B cell (primary cell): Measurements from ENCODE around the gene PPP5C. TPM values are rescaled to one million over a fixed set of nuclear protein-coding genes. Genes with fewer than 3 reads are reported as not detected.

ENCODE experiments used
- ATAC-seq: fragments of 200-7000 bp; cut with Tn5 transposase; one replicate; pipeline ENCODE4 v1.10.0; 2021; ENCODE audit warnings: low read depth, mild to moderate bottlenecking, moderate number of reproducible peaks, moderate library complexity
- CTCF ChIA-PET: fragments of 350-600 bp; sonication (Branson Sonifier 250); formaldehyde crosslinking; loops from one replicate; lab custom pipeline; 2021; ENCODE audit warnings: antibody characterized with exemption, inconsistent platforms; lab: Charles Lee
- POLR2A ChIA-PET: fragments of 350-600 bp; sonication (Branson Sonifier 250); formaldehyde crosslinking; loops from one replicate; lab custom pipeline; 2021; ENCODE audit warnings: antibody characterized with exemption; lab: Charles Lee
- DNase-seq: peaks from one replicate; pipeline ENCODE4 v3.0.0; 2013
- H2AFZ ChIP-seq: 2 replicates; pipeline ENCODE4 v1.6.1; 2012; ENCODE audit warnings: mild to moderate bottlenecking, low read depth, low read length; ENCODE audit not compliant: insufficient read depth, poor library complexity, severe bottlenecking
- H3K27ac ChIP-seq, 2 donors: 1 replicate in 1 of 2; 2 replicates in 1 of 2; pipeline ENCODE4 v1.5.1; 2012 to 2013; ENCODE audit warnings: low read length in 2 of 2, mild to moderate bottlenecking in 2 of 2, moderate library complexity in 1 of 2
- H3K27me3 ChIP-seq, 4 experiments: fragments of 200-600 bp in 1 of 4; sonication (generic) in 1 of 4; replicated peaks in 1 of 4; 1 replicate in 2 of 4; 2 replicates in 2 of 4; pipeline versions ENCODE4 v1.6.1 to v1.7.0; 2013 to 2016; ENCODE audit warnings: low read length in 3 of 4, mild to moderate bottlenecking in 2 of 4, mixed read lengths in 1 of 4, moderate library complexity in 1 of 4; ENCODE audit not compliant: insufficient read depth in 4 of 4, control insufficient read depth in 3 of 4; ENCODE audit errors: control extremely low read depth in 1 of 4
- H3K36me3 ChIP-seq, 2 experiments: replicated peaks in 1 of 2; 1 replicate in 1 of 2; 2 replicates in 1 of 2; pipeline versions ENCODE4 v1.6.1 to v1.7.1; 2013; ENCODE audit warnings: low read length in 1 of 2; ENCODE audit not compliant: insufficient read depth in 2 of 2, control insufficient read depth in 1 of 2; ENCODE audit errors: control extremely low read depth in 1 of 2, extremely low read depth in 1 of 2
- H3K4me1 ChIP-seq, 2 donors: fragments of 200-600 bp in 1 of 2; sonication (generic) in 1 of 2; 1 replicate in 1 of 2; 2 replicates in 1 of 2; pipeline versions ENCODE4 v1.5.1 to v1.6.1; 2013 to 2017; ENCODE audit warnings: low read length in 2 of 2; ENCODE audit not compliant: control insufficient read depth in 2 of 2, insufficient read depth in 2 of 2
- H3K4me2 ChIP-seq: replicated peaks from 2 replicates; pipeline ENCODE3; 2012; ENCODE audit warnings: mild to moderate bottlenecking, low read depth, low read length; ENCODE audit not compliant: poor library complexity, severe bottlenecking
- H3K4me3 ChIP-seq, 5 experiments: fragments of 200-600 bp in 1 of 5; sonication (generic) in 1 of 5; 1 replicate in 3 of 5; 2 replicates in 2 of 5; pipeline versions ENCODE4 v1.5.1 to v1.7.0; 2011 to 2016; ENCODE audit warnings: low read length in 4 of 5, mild to moderate bottlenecking in 4 of 5, low read depth in 2 of 5, control low read depth in 1 of 5, moderate library complexity in 1 of 5; ENCODE audit not compliant: insufficient read depth in 1 of 5; ENCODE audit errors: control extremely low read depth in 1 of 5, extremely low read depth in 1 of 5
- H3K79me2 ChIP-seq: fragments of 200-600 bp; sonication (generic); one replicate; pipeline ENCODE4 v1.6.0; 2016; ENCODE audit warnings: low read length; ENCODE audit not compliant: control insufficient read depth, insufficient read depth
- H3K9ac ChIP-seq: fragments of 200-600 bp; sonication (generic); 2 replicates; pipeline ENCODE4 v1.6.1; 2017; ENCODE audit warnings: mild to moderate bottlenecking, low read length, moderate library complexity
- H3K9me3 ChIP-seq, 3 donors: one replicate each; pipeline versions ENCODE4 v1.6.1 to v1.7.1; 2013; ENCODE audit warnings: low read length in 2 of 3; ENCODE audit not compliant: control insufficient read depth in 2 of 3, insufficient read depth in 1 of 3; ENCODE audit errors: control extremely low read depth in 1 of 3
- H4K20me1 ChIP-seq: 2 replicates; pipeline ENCODE4 v1.6.0; 2012; ENCODE audit warnings: mild to moderate bottlenecking, low read length; ENCODE audit not compliant: insufficient read depth, control insufficient read depth, poor library complexity, severe bottlenecking
- H3K27ac Mint-ChIP-seq: one replicate; pipeline ENCODE4 v1.8.0; 2021; ENCODE audit warnings: mixed read lengths
- H3K27me3 Mint-ChIP-seq: one replicate; pipeline ENCODE4 v1.8.0; 2021; ENCODE audit warnings: mixed read lengths
- H3K4me1 Mint-ChIP-seq: one replicate; pipeline ENCODE4 v1.8.0; 2021; ENCODE audit warnings: mixed read lengths
- H3K4me3 Mint-ChIP-seq: one replicate; pipeline ENCODE4 v1.8.0; 2021; ENCODE audit warnings: mixed read lengths
- H3K9me3 Mint-ChIP-seq: one replicate; pipeline ENCODE4 v1.8.0; 2022; ENCODE audit warnings: mixed read lengths; ENCODE audit not compliant: insufficient read depth
- CTCF ChIP-seq: fragments of 200-600 bp; IDR thresholded peaks from one replicate; pipeline ENCODE4 v1.8.0; 2022; ENCODE audit warnings: antibody characterized with exemption, mild to moderate bottlenecking
- EZH2 ChIP-seq: IDR thresholded peaks from 2 replicates; pipeline ENCODE4 v1.6.1; 2012; ENCODE audit warnings: borderline replicate concordance, low read depth, mild to moderate bottlenecking, moderate library complexity, low read length; ENCODE audit not compliant: insufficient read depth, poor library complexity, severe bottlenecking
- WGBS: methylation state at CpG from one replicate; pipeline ENCODE4 v1.1.5; 2013; ENCODE audit warnings: missing lambda C conversion rate; ENCODE audit not compliant: insufficient coverage; 5-methylcytosine and 5-hydroxymethylcytosine counted together
- intact Hi-C: fragments of 100-400 bp; cut with micrococcal nuclease; formaldehyde crosslinking; loops from one replicate; pipeline ENCODE4 v1.10.0; 2022
- polyA plus RNA-seq: library from polyadenylated mRNA; depleted of rRNA; stranded (reverse); fragments of >200 nt; gene quantifications from 2 replicates; pipeline ENCODE4 v1.2.3, GENCODE V29; 2012
- total RNA-seq, 2 donors: library from RNA; stranded (reverse); fragments of 120-200 nt in 1 of 2; gene quantifications; 1 replicate in 1 of 2; 2 replicates in 1 of 2; pipeline versions ENCODE4 v1.2.3 to v1.2.4, GENCODE V29; 2013 to 2022

PPP5C gene
- total and polyA plus RNA-seq, 2 donors (not counting 1 experiment from before 2014, with no cell fraction given): 51.2 to 70.5 TPM

DNA sequence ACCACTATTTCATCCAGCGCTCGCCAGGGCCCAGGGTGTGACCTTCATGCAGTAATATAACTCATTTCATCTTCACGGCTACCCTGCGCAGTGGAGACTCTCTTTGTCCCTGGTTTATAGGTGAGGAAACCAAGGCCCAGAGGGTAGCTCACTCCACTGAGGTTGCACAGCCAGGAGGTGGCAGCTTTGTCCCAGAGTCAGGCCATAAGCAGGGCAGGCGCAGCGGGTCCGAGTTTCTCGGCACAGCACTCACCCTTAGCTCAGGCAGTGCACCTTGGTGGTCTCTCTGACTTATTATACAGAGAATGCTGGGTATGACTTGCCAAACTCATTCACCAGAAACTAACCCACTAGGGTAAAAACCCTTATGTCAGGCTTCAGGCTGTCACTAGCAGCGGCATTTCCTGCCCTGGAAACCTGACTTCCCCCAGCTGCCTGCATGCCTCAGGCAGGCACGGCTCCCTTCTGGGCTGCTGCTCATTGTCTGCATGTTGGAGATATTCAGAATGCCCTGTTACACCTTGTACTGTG, 24.5 kb downstream of the PPP5C start:
- POLR2A ChIA-PET: no interaction called here
- ATAC-seq (no peak), DNase-seq (no peak)
- Mint-ChIP-seq H3K4me3 (no peak overlapping the region), H3K9me3 (no peaks in the 10 kb centered on the region), H3K4me1 (peaks cover 4% of the 10 kb centered on the region), H3K27me3 (no peaks in the 10 kb centered on the region), H3K27ac (no peak overlapping the region)
- H3K4me1 ChIP-seq: no peaks in the 10 kb centered on the region
- H3K27ac ChIP-seq: no peak overlapping the region
- no peak overlapping the region for H3K9ac ChIP-seq
- H3K27me3 ChIP-seq: no peaks in the 10 kb centered on the region
- peaks cover 60% of the 10 kb centered on the region for H3K79me2 ChIP-seq
- peaks cover 53% of the 10 kb centered on the region for H4K20me1 ChIP-seq
- H3K4me2 ChIP-seq: no peak overlapping the region
- H3K9me3 ChIP-seq: no peaks in the 10 kb centered on the region
- H3K36me3 ChIP-seq: peaks cover 0 to 30% of the 10 kb centered on the region in 2 experiments
- H3K4me3 ChIP-seq: no peak overlapping the region
- no peak overlapping the region for H2AFZ ChIP-seq
- TF ChIP-seq EZH2 (no peak), CTCF (no peak)
- CTCF ChIA-PET: no interaction called here
- WGBS: 50% methylated on average over 5 of the region's 10 CpGs
- intact Hi-C loops: no loop called here

- Mint-ChIP-seq H3K27ac (no peak overlapping the region), H3K9me3 (no peaks in the 10 kb centered on the region), H3K4me3 (no peak overlapping the region), H3K4me1 (peaks cover 4% of the 10 kb centered on the region), H3K27me3 (no peaks in the 10 kb centered on the region)
- intact Hi-C loops: no loop called here
- Histone ChIP-seq H3K79me2 (peaks cover 50% of the 10 kb centered on the region), H3K27ac (no peak overlapping the region), H3K9me3 (no peaks in the 10 kb centered on the region), H3K36me3 (peaks cover 0 to 35% of the 10 kb centered on the region in 2 experiments), H3K9ac (no peak overlapping the region), H3K27me3 (no peaks in the 10 kb centered on the region), H3K4me2 (no peak overlapping the region), H3K4me1 (no peaks in the 10 kb centered on the region), H4K20me1 (peaks cover 47% of the 10 kb centered on the region), H2AFZ (no peak overlapping the region), H3K4me3 (no peak overlapping the region)
- WGBS: 95% methylated on average over 11 of the region's 11 CpGs
- ATAC-seq (no peak), DNase-seq (no peak)
- POLR2A ChIA-PET: no interaction called here
- TF ChIP-seq EZH2 (no peak), CTCF (no peak)
- CTCF ChIA-PET: interaction anchor here (1.0 kb wide), 1 partner anchor 23 kb away, joined by 3 read pairs; no protein-coding TSS in a partner anchor
Measured at GRCh38 chr19:46372901-46373490, 26.1 kb downstream of the PPP5C start.
